IPS-20b (cell line): Measurements from ENCODE around the gene IFIT1.
"Not testable (repeated sequence)": the region's sequence is repeated elsewhere in the genome, so short reads cannot be mapped to it uniquely, and the experiment has no call there.

Experiments used
- H3K27ac ChIP-seq: one replicate; pipeline ENCODE4 v1.5.1; 2013; ENCODE audit warnings: low read length
- H3K27me3 ChIP-seq: 2 replicates; pipeline ENCODE4 v1.6.1; 2013; ENCODE audit warnings: mild to moderate bottlenecking, low read length, inconsistent platforms; ENCODE audit not compliant: insufficient read depth
- H3K36me3 ChIP-seq: 2 replicates; pipeline ENCODE4 v1.6.1; 2013; ENCODE audit warnings: low read depth, mild to moderate bottlenecking, inconsistent platforms, low read length, moderate library complexity; ENCODE audit not compliant: insufficient read depth
- H3K4me1 ChIP-seq: 2 replicates; pipeline ENCODE4 v1.6.1; 2013; ENCODE audit warnings: mild to moderate bottlenecking, control low read depth, inconsistent platforms, low read length, moderate library complexity; ENCODE audit not compliant: insufficient read depth
- H3K4me3 ChIP-seq: 2 replicates; pipeline ENCODE4 v1.5.1; 2013; ENCODE audit warnings: mild to moderate bottlenecking, low read length, inconsistent platforms
- H3K9ac ChIP-seq: 2 replicates; pipeline ENCODE4 v1.6.1; 2013; ENCODE audit warnings: low read depth, mild to moderate bottlenecking, inconsistent platforms, low read length, moderate library complexity
- H3K9me3 ChIP-seq: 2 replicates; pipeline ENCODE4 v1.6.1; 2013; ENCODE audit warnings: mild to moderate bottlenecking, low read depth, low read length, inconsistent platforms; ENCODE audit not compliant: insufficient read depth

IFIT1 gene

DNA sequence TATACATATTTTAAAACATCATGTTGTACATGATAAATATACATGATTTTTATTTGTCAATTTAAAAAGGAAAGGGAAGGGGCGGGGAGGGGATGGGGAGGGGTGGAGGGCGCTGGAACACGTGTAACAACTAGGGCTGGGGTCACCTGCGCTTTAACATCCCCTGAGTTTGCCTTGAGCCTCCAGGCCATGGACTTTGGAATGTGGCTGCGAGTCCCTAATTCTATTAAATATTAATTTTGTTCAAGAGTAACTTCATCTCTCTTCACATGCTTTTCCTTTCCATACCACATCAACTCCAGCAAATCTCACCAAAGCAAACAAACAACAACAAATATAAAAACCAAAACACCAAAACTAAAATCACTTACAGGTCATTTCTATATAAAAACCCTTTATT is 32.6 kb downstream of the IFIT1 start:
- Histone ChIP-seq H3K4me1 (peaks cover 12% of the 10 kb centered on the region; the same call in 1 of the 2 replicates), H3K9me3 (no peaks in the 10 kb centered on the region), H3K4me3 (no peak overlapping the region), H3K27ac (no peak overlapping the region), H3K36me3 (no peaks in the 10 kb centered on the region), H3K9ac (no peak overlapping the region), H3K27me3 (no peaks in the 10 kb centered on the region)

DNA sequence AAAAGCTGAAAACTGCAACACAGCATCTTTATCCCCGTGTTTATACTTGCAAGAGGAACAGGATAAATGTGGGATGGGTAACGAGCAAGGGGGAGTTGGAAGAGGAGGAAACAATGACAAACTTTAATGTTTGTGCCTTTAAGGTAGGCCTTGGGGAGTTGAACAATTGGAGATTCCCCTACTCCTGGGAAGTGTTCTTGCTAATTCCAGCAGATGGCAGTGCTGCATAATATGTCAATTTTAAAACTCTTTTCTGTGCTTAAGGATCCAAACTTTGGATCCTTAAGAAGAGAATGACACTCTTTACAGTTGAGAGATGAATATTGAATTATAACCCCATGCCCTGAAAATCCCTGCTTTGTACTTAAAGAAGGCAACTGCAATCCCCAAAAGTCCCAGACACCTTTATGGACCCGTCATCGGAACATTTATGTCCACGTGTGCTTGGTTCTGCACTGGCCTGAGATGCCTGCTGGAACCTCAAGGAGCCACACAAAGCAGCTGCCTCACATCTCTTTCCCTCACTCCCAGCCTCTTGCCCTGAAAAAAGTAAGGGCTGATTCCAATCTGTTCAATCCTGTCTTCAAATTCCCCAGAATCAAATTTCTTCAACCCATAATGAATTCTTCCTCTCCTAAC is 33.9 kb downstream of the IFIT1 start:
- no peaks in the 10 kb centered on the region for H3K36me3 ChIP-seq
- no peak overlapping the region for H3K27ac ChIP-seq
- H3K9ac ChIP-seq: no peak overlapping the region
- no peaks in the 10 kb centered on the region for H3K27me3 ChIP-seq
- no peaks in the 10 kb centered on the region for H3K9me3 ChIP-seq
- no peak overlapping the region for H3K4me3 ChIP-seq
- peaks cover 12% of the 10 kb centered on the region; the same call in 1 of the 2 replicates for H3K4me1 ChIP-seq

DNA sequence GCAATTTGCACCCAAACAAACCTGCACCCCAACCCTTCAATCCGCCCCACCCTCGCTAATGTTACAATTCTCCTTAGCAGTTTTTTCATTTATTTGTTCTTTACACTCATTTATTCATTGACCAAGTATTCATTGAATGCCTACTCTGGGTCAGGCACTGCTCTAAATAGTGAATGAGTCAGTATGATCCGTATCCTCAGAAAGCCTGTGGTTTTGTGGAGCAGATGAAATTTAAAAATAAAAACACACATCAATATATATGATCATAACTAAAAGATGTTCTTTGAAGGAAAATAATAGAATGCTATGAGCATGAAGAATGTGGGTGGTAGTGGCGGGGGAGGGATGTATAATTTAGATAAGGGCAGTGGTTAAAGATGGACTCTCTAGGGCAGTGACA is 35.2 kb downstream of the IFIT1 start:
- H3K4me1 ChIP-seq: peaks cover 12% of the 10 kb centered on the region; the same call in 1 of the 2 replicates
- no peaks in the 10 kb centered on the region for H3K27me3 ChIP-seq
- no peak overlapping the region for H3K4me3 ChIP-seq
- no peaks in the 10 kb centered on the region for H3K9me3 ChIP-seq
- no peak overlapping the region for H3K9ac ChIP-seq
- no peaks in the 10 kb centered on the region for H3K36me3 ChIP-seq
- H3K27ac ChIP-seq: no peak overlapping the region

DNA sequence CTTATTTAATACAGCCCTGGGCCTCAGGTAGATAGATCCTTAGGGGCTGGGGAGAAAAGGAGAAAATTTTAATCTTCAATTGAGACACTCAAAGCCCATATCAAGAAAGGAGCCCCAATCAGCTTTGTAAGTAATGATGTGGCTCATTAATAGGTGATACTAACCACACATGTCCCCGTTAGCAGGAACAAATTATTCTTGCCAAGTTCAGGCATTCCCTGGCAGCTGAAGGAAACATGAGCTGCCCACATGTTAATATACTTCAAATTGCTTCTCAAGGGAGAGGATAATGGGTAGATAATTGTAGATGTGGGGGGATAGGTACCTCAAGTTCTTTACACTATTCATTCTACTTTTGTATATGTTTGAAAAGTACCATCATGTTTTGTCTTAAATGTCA is 36.5 kb downstream of the IFIT1 start:
- Histone ChIP-seq H3K4me1 (peaks cover 12% of the 10 kb centered on the region; the same call in 1 of the 2 replicates), H3K4me3 (no peak overlapping the region), H3K27ac (no peak overlapping the region), H3K36me3 (no peaks in the 10 kb centered on the region), H3K9ac (no peak overlapping the region), H3K27me3 (no peaks in the 10 kb centered on the region), H3K9me3 (no peaks in the 10 kb centered on the region)

DNA sequence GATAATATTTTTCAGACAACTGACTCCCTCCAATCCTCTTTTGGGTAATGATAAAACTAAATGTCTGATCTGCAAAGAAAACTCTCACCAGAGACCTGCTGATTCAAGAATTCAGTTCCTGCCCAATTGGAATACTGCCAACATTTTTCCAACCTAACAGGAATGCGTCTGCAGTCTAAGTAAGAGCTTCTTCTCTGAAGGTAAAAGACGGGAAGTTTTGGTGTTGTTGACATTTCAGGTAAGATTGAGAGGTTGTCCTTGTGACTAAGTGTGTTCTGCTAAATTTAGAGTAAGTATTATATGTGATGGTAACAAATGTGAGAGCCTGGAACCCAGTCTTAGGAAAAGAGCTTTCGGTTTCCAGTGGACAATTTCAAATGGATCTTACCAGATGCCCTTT is 39.6 kb downstream of the IFIT1 start:
- Histone ChIP-seq H3K4me1 (peaks cover 12% of the 10 kb centered on the region; the same call in 1 of the 2 replicates), H3K9me3 (no peaks in the 10 kb centered on the region), H3K36me3 (no peaks in the 10 kb centered on the region), H3K9ac (no peak overlapping the region), H3K27me3 (no peaks in the 10 kb centered on the region), H3K27ac (no peak overlapping the region), H3K4me3 (no peak overlapping the region)

DNA sequence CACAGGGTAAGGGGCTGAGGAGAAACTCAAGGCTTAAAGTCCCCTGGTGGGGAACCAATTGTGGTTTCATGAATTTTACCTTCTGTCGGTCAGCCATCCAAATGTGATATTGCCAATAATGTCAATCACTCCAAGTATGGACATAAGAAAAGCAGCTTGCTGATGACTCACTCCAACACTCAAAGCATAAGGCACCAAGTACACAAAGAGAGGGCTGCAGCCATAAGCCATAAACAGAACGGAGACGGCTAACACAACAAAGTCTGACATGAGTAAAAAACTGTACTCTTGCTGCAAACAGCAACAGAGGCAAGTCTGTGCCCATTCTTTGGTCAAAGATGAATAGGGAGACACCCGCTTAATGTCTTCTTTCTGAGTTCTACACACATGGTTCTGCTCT is 46.1 kb downstream of the IFIT1 start:
- H3K27me3 ChIP-seq: no peaks in the 10 kb centered on the region
- no peaks in the 10 kb centered on the region for H3K9me3 ChIP-seq
- H3K9ac ChIP-seq: no peak overlapping the region

DNA sequence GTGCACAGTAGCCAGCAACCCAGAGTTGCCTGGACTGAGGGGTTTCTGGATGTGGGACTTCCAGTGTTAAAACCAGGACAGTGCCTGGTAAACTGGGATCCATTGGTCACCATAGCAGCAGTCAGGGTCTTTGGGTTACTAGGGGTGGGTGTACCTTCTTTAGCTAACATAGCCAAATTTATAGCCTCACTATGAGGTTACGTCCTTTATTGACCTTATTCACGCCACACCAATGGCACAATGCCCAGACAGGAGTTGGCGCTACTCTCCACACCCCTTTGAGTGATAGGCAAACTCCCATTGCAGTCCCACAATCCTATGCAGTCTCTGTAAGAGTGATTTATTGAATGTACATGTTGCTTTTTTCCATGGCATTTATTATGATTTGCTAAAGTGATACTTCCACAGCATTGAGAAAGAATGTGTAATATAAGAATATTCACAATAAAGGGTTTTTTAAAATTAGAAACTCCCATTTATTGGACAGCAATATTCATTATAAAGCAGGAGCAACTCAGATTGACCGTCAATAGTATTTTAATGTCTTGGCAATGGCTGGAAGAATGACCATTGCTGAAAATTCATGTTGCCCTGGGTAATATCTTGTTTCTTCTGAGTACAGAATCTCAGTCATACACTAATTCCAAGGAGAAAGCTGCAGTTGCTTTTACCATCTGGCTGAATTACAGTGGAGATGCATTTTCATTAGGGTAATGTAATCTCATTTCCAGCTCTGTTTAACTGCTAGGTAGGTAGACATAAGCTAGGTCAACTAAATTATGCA is 48.0 kb downstream of the IFIT1 start:
- Histone ChIP-seq H3K36me3 (no peaks in the 10 kb centered on the region), H3K9me3 (no peaks in the 10 kb centered on the region; the same call in 1 of the 2 replicates), H3K4me3 (no peak overlapping the region), H3K4me1 (no peaks in the 10 kb centered on the region), H3K27ac (no peak overlapping the region), H3K9ac (no peak overlapping the region), H3K27me3 (no peaks in the 10 kb centered on the region)

More for the DNA sequence above, 46.1 kb downstream of the IFIT1 start:
- no peaks in the 10 kb centered on the region; the same call in 1 of the 2 replicates for H3K4me1 ChIP-seq
- no peak overlapping the region for H3K4me3 ChIP-seq
- H3K36me3 ChIP-seq: no peaks in the 10 kb centered on the region
- no peak overlapping the region for H3K27ac ChIP-seq

DNA sequence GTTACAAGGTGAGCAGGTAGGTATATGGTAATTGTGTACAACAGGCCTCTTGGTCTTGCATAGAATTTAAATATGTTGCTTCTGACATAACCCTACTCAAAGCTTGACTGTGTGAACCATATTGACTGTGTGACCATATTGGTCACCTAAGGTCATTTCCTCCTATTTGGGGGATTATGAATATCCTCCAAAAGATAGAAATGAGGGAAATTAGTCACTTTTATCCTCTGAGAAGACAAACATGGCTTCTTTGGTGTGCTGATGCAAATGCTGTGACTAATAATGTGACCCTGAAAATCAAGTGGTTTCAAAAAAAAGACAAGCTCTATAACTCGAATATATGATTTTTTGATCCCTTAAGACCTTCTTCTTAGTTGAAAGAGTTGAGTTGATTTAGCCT is 49.9 kb downstream of the IFIT1 start:
- Histone ChIP-seq H3K27ac (no peak overlapping the region), H3K36me3 (no peaks in the 10 kb centered on the region), H3K4me1 (no peaks in the 10 kb centered on the region), H3K9me3 (no peaks in the 10 kb centered on the region; the same call in 1 of the 2 replicates), H3K4me3 (no peak overlapping the region), H3K9ac (no peak overlapping the region), H3K27me3 (no peaks in the 10 kb centered on the region)

DNA sequence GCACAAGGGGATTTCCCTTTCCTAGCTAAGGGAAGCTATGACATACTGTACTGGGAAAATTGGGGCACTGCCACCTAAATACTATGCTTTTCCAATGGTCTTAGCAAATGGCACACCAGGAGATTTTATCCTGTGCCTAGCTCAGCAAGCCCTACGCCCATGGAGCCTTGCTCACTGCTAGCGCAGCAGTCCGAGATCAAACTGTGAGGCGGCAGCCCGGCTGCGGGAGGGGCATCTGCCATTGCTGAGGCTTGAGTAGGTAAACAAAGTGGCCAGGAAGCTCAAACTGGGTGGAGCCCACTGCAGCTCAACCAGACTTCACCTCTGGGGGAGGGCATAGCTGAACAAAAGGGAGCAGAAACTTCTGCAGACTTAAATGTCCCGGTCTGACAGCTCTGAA is 52.4 kb downstream of the IFIT1 start:
- not testable (repeated sequence) for H3K27ac ChIP-seq, H3K9ac ChIP-seq, H3K36me3 ChIP-seq, H3K4me3 ChIP-seq, H3K9me3 ChIP-seq, H3K4me1 ChIP-seq, H3K27me3 ChIP-seq

DNA sequence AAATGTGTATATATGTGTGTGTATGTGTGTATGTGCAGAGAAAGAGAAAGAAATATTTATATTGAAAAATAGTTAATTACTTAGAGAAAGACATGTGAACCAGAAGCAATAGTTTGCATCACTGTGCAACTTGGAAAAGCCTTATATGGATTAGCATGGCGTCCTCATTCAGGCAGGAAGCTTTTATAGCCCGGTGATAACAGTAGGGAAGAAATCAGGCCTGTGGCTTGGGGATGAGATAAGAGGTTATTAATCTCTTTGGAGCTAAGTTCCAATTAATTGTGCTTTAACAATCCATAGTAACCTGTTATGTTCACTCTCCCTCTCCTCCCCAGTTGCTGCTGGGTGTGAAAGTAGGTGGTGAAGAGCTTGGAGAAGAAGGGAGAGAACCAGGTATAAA is 58.5 kb downstream of the IFIT1 start:
- Histone ChIP-seq H3K4me1 (no peaks in the 10 kb centered on the region), H3K4me3 (no peak overlapping the region)

DNA sequence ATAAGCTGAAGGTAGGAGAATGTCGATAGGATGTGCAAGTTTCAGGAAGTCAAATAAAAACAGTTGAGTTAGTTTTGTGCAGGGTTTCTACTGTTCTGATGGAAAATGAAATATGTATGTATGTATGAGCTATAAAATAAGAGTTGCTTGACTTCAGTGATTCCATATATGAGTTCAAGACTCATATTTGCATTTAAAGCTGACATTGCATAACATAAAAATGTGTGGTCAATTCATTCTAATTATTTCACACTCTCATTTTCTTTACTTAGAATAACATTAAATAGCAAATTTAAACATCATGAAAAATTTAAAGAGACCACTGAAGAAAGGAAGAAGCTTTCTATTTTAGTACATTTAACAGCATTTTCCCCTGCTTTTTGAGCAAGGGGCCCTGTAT is 59.8 kb downstream of the IFIT1 start:
- H3K4me1 ChIP-seq: no peaks in the 10 kb centered on the region
- no peaks in the 10 kb centered on the region for H3K27me3 ChIP-seq
- no peaks in the 10 kb centered on the region for H3K36me3 ChIP-seq
- H3K9me3 ChIP-seq: no peaks in the 10 kb centered on the region
- H3K9ac ChIP-seq: no peak overlapping the region
- H3K27ac ChIP-seq: no peak overlapping the region
- no peak overlapping the region for H3K4me3 ChIP-seq

More for the DNA sequence above, 58.5 kb downstream of the IFIT1 start:
- Histone ChIP-seq H3K9ac (no peak overlapping the region), H3K27ac (no peak overlapping the region), H3K27me3 (no peaks in the 10 kb centered on the region), H3K36me3 (no peaks in the 10 kb centered on the region), H3K9me3 (no peaks in the 10 kb centered on the region)
